Smooth muscle cell (in vitro differentiated cells): Measurements from ENCODE around the gene TRAPPC3L. TPM values are rescaled to one million over a fixed set of nuclear protein-coding genes. Genes with fewer than 3 reads are reported as not detected.

Source experiments
- DNase-seq: peaks from one replicate; lab custom pipeline; 2025; ENCODE audit not compliant: unreplicated experiment; lab: John Stamatoyannopoulos, UW
- H2AFZ ChIP-seq: fragments of 200-600 bp; sonication (generic); 2 replicates; pipeline ENCODE4 v1.6.0; 2016; ENCODE audit warnings: antibody characterized with exemption, low read depth, mild to moderate bottlenecking
- H3F3A ChIP-seq: fragments of 200-600 bp; sonication (generic); 2 replicates; pipeline ENCODE4 v1.6.0; 2017; ENCODE audit warnings: antibody characterized with exemption, low read depth
- H3K27ac ChIP-seq: fragments of 200-600 bp; sonication (generic); 2 replicates; pipeline ENCODE4 v1.5.1; 2016; ENCODE audit warnings: low read depth, mild to moderate bottlenecking
- H3K27me3 ChIP-seq: fragments of 200-600 bp; sonication (generic); 2 replicates; pipeline ENCODE4 v1.6.1; 2016; ENCODE audit warnings: low read depth, mild to moderate bottlenecking
- H3K36me3 ChIP-seq: fragments of 200-600 bp; sonication (generic); 2 replicates; pipeline ENCODE4 v1.5.1; 2016; ENCODE audit warnings: low read depth
- H3K4me1 ChIP-seq: fragments of 200-600 bp; sonication (generic); 2 replicates; pipeline ENCODE4 v1.5.1; 2016; ENCODE audit warnings: low read depth
- H3K4me2 ChIP-seq: fragments of 200-600 bp; sonication (generic); 2 replicates; pipeline ENCODE4 v1.6.0; 2016; ENCODE audit warnings: mild to moderate bottlenecking
- H3K4me3 ChIP-seq: fragments of 200-600 bp; sonication (generic); 2 replicates; pipeline ENCODE4 v1.5.1; 2016; ENCODE audit warnings: mild to moderate bottlenecking
- H3K79me2 ChIP-seq: fragments of 200-600 bp; sonication (generic); 2 replicates; pipeline ENCODE4 v1.6.0; 2016; ENCODE audit warnings: low read depth, mild to moderate bottlenecking
- H3K9ac ChIP-seq: fragments of 200-600 bp; sonication (generic); 2 replicates; pipeline ENCODE4 v1.6.0; 2016; ENCODE audit warnings: low read depth
- H3K9me3 ChIP-seq: fragments of 200-600 bp; sonication (generic); replicated peaks from 2 replicates; pipeline ENCODE4 v1.5.1; 2016; ENCODE audit warnings: low read depth
- H4K20me1 ChIP-seq: fragments of 200-600 bp; sonication (generic); 2 replicates; pipeline ENCODE4 v1.6.0; 2016; ENCODE audit warnings: low read depth
- whole genome bisulfite sequencing: methylation state at CpG from one replicate; pipeline ENCODE4 v1.1.7; 2016; ENCODE audit warnings: low lambda C conversion rate; 5-methylcytosine and 5-hydroxymethylcytosine counted together
- polyA plus RNA-seq: library from polyadenylated mRNA; unstranded; fragments of >200 nt; fragmentation: Nextera tagmentation; extraction: Ambion mirVana; gene quantifications from 2 replicates; pipeline ENCODE4 v1.2.1, GENCODE V29; 2016
- total RNA-seq: library from RNA; depleted of rRNA; stranded (reverse); fragments of >200 nt; gene quantifications from 2 replicates; pipeline ENCODE4 v1.2.3, GENCODE V29; 2014
- TF ChIP-seq, protein P1 (sequence below): fragments of 200-600 bp; sonication (generic); IDR thresholded peaks from 2 replicates; pipeline ENCODE4 v1.5.1; 2017; ENCODE audit warnings: borderline replicate concordance, mild to moderate bottlenecking, antibody characterized with exemption; ENCODE audit not compliant: insufficient read depth, poor library complexity, severe bottlenecking

Gene TRAPPC3L
- total and polyA plus RNA-seq, 2 experiments from 2014 or later: 0.11 TPM; not detected in 1

DNA sequence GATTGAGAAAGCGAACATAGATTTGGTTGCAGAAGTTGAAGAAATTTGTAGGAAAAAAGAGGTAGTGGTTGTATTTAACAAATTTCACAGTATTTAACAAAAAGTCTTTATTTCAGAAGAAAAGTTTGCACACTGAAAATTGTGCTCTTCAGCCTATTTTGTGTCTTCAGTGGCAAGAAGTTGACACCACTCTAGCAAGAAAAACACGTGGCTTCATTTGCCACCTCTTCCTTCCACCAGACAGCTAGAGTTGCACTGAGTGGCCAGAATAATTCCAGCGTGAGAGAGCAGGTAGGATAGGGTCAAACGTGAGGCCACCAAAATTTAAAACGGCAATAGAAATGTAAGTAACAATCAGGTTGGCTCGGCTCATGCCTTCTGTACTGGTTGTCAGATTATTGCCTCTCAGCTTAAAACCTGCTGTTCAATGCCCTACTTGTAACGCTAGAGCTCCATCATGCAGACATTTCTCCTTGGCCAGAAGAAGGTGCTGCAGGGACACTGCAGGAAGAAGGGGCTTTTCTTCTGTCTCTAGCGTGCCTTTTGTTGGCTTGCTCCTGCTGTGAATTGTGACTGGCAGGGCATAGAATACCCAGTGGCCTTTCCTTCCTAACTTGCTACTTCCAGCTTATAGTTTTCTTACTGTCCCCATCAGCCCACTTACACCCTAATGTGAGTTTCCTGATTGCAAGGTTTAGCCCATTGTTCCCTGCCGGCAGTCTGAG is 12.1 kb downstream of the TRAPPC3L start:
- H3K36me3 ChIP-seq: no peaks in the 10 kb centered on the region
- TF ChIP-seq, protein P1, sequence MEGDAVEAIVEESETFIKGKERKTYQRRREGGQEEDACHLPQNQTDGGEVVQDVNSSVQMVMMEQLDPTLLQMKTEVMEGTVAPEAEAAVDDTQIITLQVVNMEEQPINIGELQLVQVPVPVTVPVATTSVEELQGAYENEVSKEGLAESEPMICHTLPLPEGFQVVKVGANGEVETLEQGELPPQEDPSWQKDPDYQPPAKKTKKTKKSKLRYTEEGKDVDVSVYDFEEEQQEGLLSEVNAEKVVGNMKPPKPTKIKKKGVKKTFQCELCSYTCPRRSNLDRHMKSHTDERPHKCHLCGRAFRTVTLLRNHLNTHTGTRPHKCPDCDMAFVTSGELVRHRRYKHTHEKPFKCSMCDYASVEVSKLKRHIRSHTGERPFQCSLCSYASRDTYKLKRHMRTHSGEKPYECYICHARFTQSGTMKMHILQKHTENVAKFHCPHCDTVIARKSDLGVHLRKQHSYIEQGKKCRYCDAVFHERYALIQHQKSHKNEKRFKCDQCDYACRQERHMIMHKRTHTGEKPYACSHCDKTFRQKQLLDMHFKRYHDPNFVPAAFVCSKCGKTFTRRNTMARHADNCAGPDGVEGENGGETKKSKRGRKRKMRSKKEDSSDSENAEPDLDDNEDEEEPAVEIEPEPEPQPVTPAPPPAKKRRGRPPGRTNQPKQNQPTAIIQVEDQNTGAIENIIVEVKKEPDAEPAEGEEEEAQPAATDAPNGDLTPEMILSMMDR: no peak
- peak overlapping the region; percentile 57 for H2AFZ ChIP-seq
- H3K27me3 ChIP-seq: no peaks in the 10 kb centered on the region
- no peak overlapping the region for H3K27ac ChIP-seq
- no peaks in the 10 kb centered on the region for H3K79me2 ChIP-seq
- H3F3A ChIP-seq: no peaks in the 10 kb centered on the region
- H3K9me3 ChIP-seq: no peaks in the 10 kb centered on the region
- no peak for DNase-seq
- H3K4me3 ChIP-seq: no peak overlapping the region
- H4K20me1 ChIP-seq: no peaks in the 10 kb centered on the region
- no peak overlapping the region for H3K4me2 ChIP-seq
- H3K9ac ChIP-seq: no peak overlapping the region
- peaks cover 19% of the 10 kb centered on the region for H3K4me1 ChIP-seq
- 60% methylated on average over 9 of the region's 9 CpGs for WGBS

- WGBS: 84% methylated on average over 12 of the region's 12 CpGs
- no peaks in the 10 kb centered on the region for H3F3A ChIP-seq
- no peak overlapping the region for H3K27ac ChIP-seq
- no peak overlapping the region for H3K4me3 ChIP-seq
- no peak overlapping the region for H3K9ac ChIP-seq
- no peak overlapping the region for H3K4me2 ChIP-seq
- no peak for DNase-seq
- H3K4me1 ChIP-seq: peaks cover 20% of the 10 kb centered on the region
- peak overlapping the region; percentile 57 for H2AFZ ChIP-seq
- no peaks in the 10 kb centered on the region for H3K27me3 ChIP-seq
- H3K36me3 ChIP-seq: no peaks in the 10 kb centered on the region
- TF ChIP-seq, protein P1: peak; percentile 79
- H3K79me2 ChIP-seq: no peaks in the 10 kb centered on the region
- H3K9me3 ChIP-seq: no peaks in the 10 kb centered on the region
- H4K20me1 ChIP-seq: no peaks in the 10 kb centered on the region
Measured at GRCh38 chr6:116531675-116532570, 13.6 kb downstream of the TRAPPC3L start.

GRCh38 chr6:116530436-116530835 is 15.0 kb downstream of the TRAPPC3L start:
- 41% methylated on average over 2 of the region's 2 CpGs for WGBS
- no peak overlapping the region for H3K4me3 ChIP-seq
- peaks cover 20% of the 10 kb centered on the region for H3K4me1 ChIP-seq
- no peak for DNase-seq
- TF ChIP-seq, protein P1: no peak
- H3F3A ChIP-seq: no peaks in the 10 kb centered on the region
- peak overlapping the region; percentile 38 for H3K4me2 ChIP-seq
- H3K9ac ChIP-seq: no peak overlapping the region
- no peaks in the 10 kb centered on the region for H3K27me3 ChIP-seq
- no peaks in the 10 kb centered on the region for H3K36me3 ChIP-seq
- no peaks in the 10 kb centered on the region for H4K20me1 ChIP-seq
- no peaks in the 10 kb centered on the region for H3K79me2 ChIP-seq
- H2AFZ ChIP-seq: peak overlapping the region; percentile 31
- no peak overlapping the region for H3K27ac ChIP-seq
- no peaks in the 10 kb centered on the region for H3K9me3 ChIP-seq
